ENCODE measurements around the gene RNF180.

RNF180 gene

DNA sequence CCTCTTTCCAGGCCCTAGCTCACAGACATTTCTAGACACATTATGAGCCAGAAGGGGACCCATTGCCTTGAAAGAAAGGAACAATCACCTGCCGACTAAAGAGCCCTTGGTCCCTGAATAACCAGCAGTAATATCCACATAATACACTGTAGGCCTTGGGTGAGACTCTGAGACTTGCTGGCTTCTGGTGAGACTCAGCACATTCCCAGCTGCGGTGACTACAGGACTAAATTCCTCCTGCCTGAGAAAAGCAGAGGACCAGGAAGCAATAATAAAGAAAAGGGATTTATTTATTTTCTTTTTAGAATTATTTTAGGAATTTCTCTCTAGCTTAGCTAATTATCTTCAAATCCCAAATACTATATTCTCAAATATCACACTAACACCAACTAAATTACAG lies 252.4 kb downstream of the RNF180 start (continued):
- no peak for TF ChIP-seq ZBTB1 (tag by site-specific recombination; IDR thresholded peaks at IDR 0.05)
- TF ChIP-seq ZNF600 (tag by site-specific recombination; IDR thresholded peaks at IDR 0.05) = no peak
